Stimulated activated naive B cell treated with anti-CD40 and anti-IgM and Interleukin-4, amounts not matched to agents 10 μg/mL and 1 μg/mL and 100 μg/mL, for 72 hours (primary cell): ENCODE data around the gene TCERG1L.
A peak's percentile ranks its signal among the peaks of the same experiment; 100 is the strongest.
"Not testable (repeated sequence)": the region's sequence is repeated elsewhere in the genome, so short reads cannot be mapped to it uniquely, and the experiment has no call there.

Experiments
- ATAC-seq, 2 donors: fragments of 150-1000 bp; cut with Tn5 transposase; replicated peaks; 2 replicates each; pipeline ENCODE4 v1.10.0; 2021; ENCODE audit warnings: moderate library complexity in 1 of 2
- DNase-seq: peaks from one replicate; pipeline ENCODE4 v3.0.0; 2021
- H3K27ac Mint-ChIP-seq: one replicate; pipeline ENCODE4 v1.8.0; 2022; ENCODE audit warnings: mild to moderate bottlenecking, mixed read lengths
- H3K27me3 Mint-ChIP-seq, 2 donors: one replicate each; pipeline ENCODE4 v1.8.0; 2022; ENCODE audit warnings: mixed read lengths in 2 of 2
- H3K36me3 Mint-ChIP-seq, 2 donors: one replicate each; pipeline ENCODE4 v1.8.0; 2022; ENCODE audit warnings: mixed read lengths in 2 of 2, mild to moderate bottlenecking in 1 of 2
- H3K4me1 Mint-ChIP-seq, 2 donors: one replicate each; pipeline ENCODE4 v1.8.0; 2022; ENCODE audit warnings: mixed read lengths in 2 of 2, mild to moderate bottlenecking in 1 of 2
- H3K4me3 Mint-ChIP-seq, 2 donors: one replicate each; pipeline ENCODE4 v1.8.0; 2022; ENCODE audit warnings: mild to moderate bottlenecking in 2 of 2, mixed read lengths in 2 of 2, moderate library complexity in 1 of 2
- H3K9me3 Mint-ChIP-seq, 2 donors: one replicate each; pipeline ENCODE4 v1.8.0; 2022; ENCODE audit warnings: mixed read lengths in 2 of 2, mild to moderate bottlenecking in 1 of 2

TCERG1L gene

GRCh38 chr10:131323880-131324279, 12.4 kb upstream of the TCERG1L start:
- no peaks in the 10 kb centered on the region for H3K36me3 Mint-ChIP-seq
- peaks cover 14 to 43% of the 10 kb centered on the region in 2 donors for H3K27me3 Mint-ChIP-seq
- no peak overlapping the region for H3K4me3 Mint-ChIP-seq

GRCh38 chr10:131323025-131323424, 11.5 kb upstream of the TCERG1L start:
- peaks cover 14 to 43% of the 10 kb centered on the region in 2 donors for H3K27me3 Mint-ChIP-seq
- peaks cover 0 to 4% of the 10 kb centered on the region in 2 donors for H3K9me3 Mint-ChIP-seq
- ATAC-seq: no peak
- no peak for DNase-seq
- no peak overlapping the region for H3K27ac Mint-ChIP-seq
- H3K4me3 Mint-ChIP-seq: no peak overlapping the region
- no peaks in the 10 kb centered on the region for H3K36me3 Mint-ChIP-seq
- H3K4me1 Mint-ChIP-seq: no peaks in the 10 kb centered on the region

More at GRCh38 chr10:131323880-131324279, 12.4 kb upstream of the TCERG1L start:
- DNase-seq (no peak), ATAC-seq (no peak)
- Mint-ChIP-seq H3K9me3 (peaks cover 1 to 4% of the 10 kb centered on the region in 2 donors), H3K27ac (no peak overlapping the region), H3K4me1 (no peaks in the 10 kb centered on the region)

- H3K27me3 Mint-ChIP-seq: peaks cover 16 to 45% of the 10 kb centered on the region in 2 donors
- H3K36me3 Mint-ChIP-seq, H3K4me3 Mint-ChIP-seq, H3K9me3 Mint-ChIP-seq, DNase-seq, H3K27ac Mint-ChIP-seq, ATAC-seq, H3K4me1 Mint-ChIP-seq: not testable (repeated sequence)
Observed at GRCh38 chr10:131322575-131322974, 11.1 kb upstream of the TCERG1L start.

- ATAC-seq (no peak), DNase-seq (no peak)
- Mint-ChIP-seq H3K4me3 (no peak overlapping the region), H3K36me3 (no peaks in the 10 kb centered on the region), H3K27me3 (peaks cover 25 to 58% of the 10 kb centered on the region in 2 donors), H3K27ac (no peak overlapping the region), H3K4me1 (no peaks in the 10 kb centered on the region), H3K9me3 (peaks cover 0 to 4% of the 10 kb centered on the region in 2 donors)
Observed at GRCh38 chr10:131320860-131321604, 9.5 kb upstream of the TCERG1L start.

- Mint-ChIP-seq H3K4me1 (no peaks in the 10 kb centered on the region), H3K27me3 (peaks cover 37 to 76% of the 10 kb centered on the region in 2 donors), H3K4me3 (no peak overlapping the region), H3K27ac (no peak overlapping the region), H3K9me3 (peaks cover 0 to 4% of the 10 kb centered on the region in 2 donors), H3K36me3 (no peaks in the 10 kb centered on the region)
- DNase-seq (no peak), ATAC-seq (no peak)
Observed at GRCh38 chr10:131318814-131319213, 7.3 kb upstream of the TCERG1L start.

GRCh38 chr10:131318291-131318690, 6.8 kb upstream of the TCERG1L start:
- no peak overlapping the region for H3K4me3 Mint-ChIP-seq
- no peaks in the 10 kb centered on the region for H3K4me1 Mint-ChIP-seq
- no peaks in the 10 kb centered on the region for H3K36me3 Mint-ChIP-seq
- peaks cover 37 to 76% of the 10 kb centered on the region in 2 donors for H3K27me3 Mint-ChIP-seq
- no peaks in the 10 kb centered on the region for H3K9me3 Mint-ChIP-seq
- ATAC-seq (no peak), DNase-seq (no peak)
- H3K27ac Mint-ChIP-seq: no peak overlapping the region

- no peaks in the 10 kb centered on the region for H3K4me1 Mint-ChIP-seq
- no peaks in the 10 kb centered on the region for H3K36me3 Mint-ChIP-seq
- DNase-seq (no peak), ATAC-seq (no peak)
- no peak overlapping the region for H3K4me3 Mint-ChIP-seq
- H3K9me3 Mint-ChIP-seq: no peaks in the 10 kb centered on the region
- H3K27me3 Mint-ChIP-seq: peaks cover 38 to 70% of the 10 kb centered on the region in 2 donors
- no peak overlapping the region for H3K27ac Mint-ChIP-seq
Observed at GRCh38 chr10:131316321-131317075, 5.0 kb upstream of the TCERG1L start.

GRCh38 chr10:131315344-131315743, 3.8 kb upstream of the TCERG1L start:
- H3K27me3 Mint-ChIP-seq: peaks cover 35 to 66% of the 10 kb centered on the region in 2 donors
- no peak overlapping the region for H3K27ac Mint-ChIP-seq
- H3K4me1 Mint-ChIP-seq: no peaks in the 10 kb centered on the region
- ATAC-seq (peak; percentile 43 to 66), DNase-seq (no peak)
- H3K9me3 Mint-ChIP-seq: no peaks in the 10 kb centered on the region
- H3K36me3 Mint-ChIP-seq: no peaks in the 10 kb centered on the region
- no peak overlapping the region for H3K4me3 Mint-ChIP-seq

GRCh38 chr10:131314799-131315198, 3.3 kb upstream of the TCERG1L start:
- Mint-ChIP-seq H3K27me3 (peaks cover 35 to 66% of the 10 kb centered on the region in 2 donors), H3K4me3 (no peak overlapping the region), H3K4me1 (no peaks in the 10 kb centered on the region), H3K36me3 (no peaks in the 10 kb centered on the region), H3K27ac (no peak overlapping the region), H3K9me3 (no peaks in the 10 kb centered on the region)
- no peak for ATAC-seq
- no peak for DNase-seq

GRCh38 chr10:131314148-131314547, 2.6 kb upstream of the TCERG1L start:
- Mint-ChIP-seq H3K9me3 (no peaks in the 10 kb centered on the region), H3K27me3 (peaks cover 35 to 64% of the 10 kb centered on the region in 2 donors), H3K27ac (no peak overlapping the region), H3K4me1 (no peaks in the 10 kb centered on the region), H3K4me3 (no peak overlapping the region), H3K36me3 (no peaks in the 10 kb centered on the region)
- no peak for ATAC-seq
- no peak for DNase-seq

- no peaks in the 10 kb centered on the region for H3K36me3 Mint-ChIP-seq
- peak overlapping the region; percentile 6 for H3K27ac Mint-ChIP-seq
- no peak overlapping the region for H3K4me3 Mint-ChIP-seq
- peaks cover 42 to 72% of the 10 kb centered on the region in 2 donors for H3K27me3 Mint-ChIP-seq
- no peak for ATAC-seq
- no peaks in the 10 kb centered on the region for H3K4me1 Mint-ChIP-seq
- no peak for DNase-seq
- H3K9me3 Mint-ChIP-seq: no peaks in the 10 kb centered on the region
Observed at GRCh38 chr10:131313377-131313776, 1.9 kb upstream of the TCERG1L start.

GRCh38 chr10:131312478-131312836, 936 bp upstream of the TCERG1L start:
- Mint-ChIP-seq H3K4me1 (no peaks in the 10 kb centered on the region), H3K36me3 (no peaks in the 10 kb centered on the region), H3K4me3 (peak overlapping the region in 1 of 2 donors; percentile 47), H3K27ac (no peak overlapping the region), H3K9me3 (no peaks in the 10 kb centered on the region), H3K27me3 (peaks cover 43 to 78% of the 10 kb centered on the region in 2 donors)
- ATAC-seq: peak in 1 of 2 donors; percentile 39
- DNase-seq: no peak

- no peak for ATAC-seq
- no peak for DNase-seq
- H3K9me3 Mint-ChIP-seq: no peaks in the 10 kb centered on the region
- H3K4me3 Mint-ChIP-seq: no peak overlapping the region
- H3K4me1 Mint-ChIP-seq: no peaks in the 10 kb centered on the region
- peaks cover 36 to 69% of the 10 kb centered on the region in 2 donors for H3K27me3 Mint-ChIP-seq
- H3K27ac Mint-ChIP-seq: no peak overlapping the region
- H3K36me3 Mint-ChIP-seq: no peaks in the 10 kb centered on the region
Observed at GRCh38 chr10:131311402-131311660, 190 bp downstream of the TCERG1L start.

- no peaks in the 10 kb centered on the region for H3K9me3 Mint-ChIP-seq
- no peaks in the 10 kb centered on the region for H3K36me3 Mint-ChIP-seq
- no peak overlapping the region for H3K4me3 Mint-ChIP-seq
- H3K27ac Mint-ChIP-seq: no peak overlapping the region
- DNase-seq (no peak), ATAC-seq (no peak)
- peaks cover 36 to 63% of the 10 kb centered on the region in 2 donors for H3K27me3 Mint-ChIP-seq
- no peaks in the 10 kb centered on the region for H3K4me1 Mint-ChIP-seq
Observed at GRCh38 chr10:131310551-131311401, 745 bp downstream of the TCERG1L start.
